GM12878 (cell line): ENCODE data around the gene TBC1D20.

Source experiments
- BRCA1 ChIP-seq: IDR thresholded peaks from 2 replicates; pipeline ENCODE4 v1.6.1; 2011; ENCODE audit warnings: low read depth, low read length, improper control_type of control experiment
- CBX5 ChIP-seq: sonication (generic); IDR thresholded peaks from 2 replicates; pipeline ENCODE4 v1.6.1; 2016; ENCODE audit warnings: low read depth, moderate library complexity, mild to moderate bottlenecking, inconsistent platforms
- CHD2 ChIP-seq: IDR thresholded peaks from 2 replicates; pipeline ENCODE4 v1.6.1; 2011; ENCODE audit warnings: low read depth, low read length, improper control_type of control experiment, borderline replicate concordance
- CTCF ChIP-seq, 3 experiments: IDR thresholded peaks in 2 of 3; conservative IDR thresholded peaks in 1 of 3; 2 replicates each; pipeline ENCODE4 v1.5.1; 2011; ENCODE audit warnings: low read depth in 3 of 3, low read length in 3 of 3, mild to moderate bottlenecking in 3 of 3, control low read depth in 2 of 3, moderate library complexity in 2 of 3, inconsistent platforms in 1 of 3, mixed read lengths in 1 of 3; ENCODE audit not compliant: control insufficient read depth in 2 of 3, insufficient read depth in 1 of 3; ENCODE audit errors: extremely low read depth in 1 of 3
- NFYA ChIP-seq: IDR thresholded peaks from 2 replicates; pipeline ENCODE4 v1.6.1; 2011; ENCODE audit warnings: low read depth, mild to moderate bottlenecking, low read length, improper control_type of control experiment, borderline replicate concordance
- NFYB ChIP-seq: IDR thresholded peaks from 2 replicates; pipeline ENCODE4 v1.6.1; 2011; ENCODE audit warnings: low read depth, mild to moderate bottlenecking, low read length, improper control_type of control experiment, moderate library complexity; ENCODE audit not compliant: insufficient read depth
- NR2C1 ChIP-seq: fragments of 450-650 bp; IDR thresholded peaks from 2 replicates; pipeline ENCODE4 v1.6.1; 2017; ENCODE audit warnings: antibody characterized with exemption, mild to moderate bottlenecking, moderate library complexity
- NRF1 ChIP-seq: conservative IDR thresholded peaks from 2 replicates; pipeline ENCODE4 v1.6.1; 2011; ENCODE audit warnings: mild to moderate bottlenecking, low read depth, low read length, improper control_type of control experiment
- POLR2A ChIP-seq: IDR thresholded peaks from 2 replicates; pipeline ENCODE4 v1.6.1; 2011; ENCODE audit warnings: low read depth, mild to moderate bottlenecking, low read length
- POLR2AphosphoS2 ChIP-seq: IDR thresholded peaks from 2 replicates; pipeline ENCODE4 v1.6.1; 2011; ENCODE audit warnings: low read depth, mild to moderate bottlenecking, low read length, improper control_type of control experiment, moderate library complexity
- PRDM15 ChIP-seq: fragments of 450-650 bp; formaldehyde crosslinking; IDR thresholded peaks from 2 replicates; pipeline ENCODE4 v1.4.0; 2020; ENCODE audit warnings: mild to moderate bottlenecking, moderate library complexity

- no peak for TF ChIP-seq CTCF (IDR thresholded peaks at IDR 0.05 in 2 of 3, conservative IDR thresholded peaks at IDR 0.05 in 1 of 3; ENCODE audit: control insufficient read depth in 2 of 3, extremely low read depth in 1 of 3, insufficient read depth in 1 of 3, low read depth in 3 of 3, low read length in 3 of 3)
- no peak for TF ChIP-seq CBX5
- no peak for TF ChIP-seq BRCA1
- no peak for TF ChIP-seq POLR2A
- TF ChIP-seq PRDM15 = no peak
- TF ChIP-seq NRF1 = no peak
- TF ChIP-seq CHD2 = no peak
- TF ChIP-seq NR2C1 = no peak
- TF ChIP-seq NFYA = no peak
- TF ChIP-seq NFYB = no peak
- TF ChIP-seq POLR2AphosphoS2 = no peak
Observed at GRCh38 chr20:402898-403581, 59.3 kb downstream of the TBC1D20 start.
